NCI-H2196 treated with DMSO at 0.1 percent for 48 hours (cell line): ENCODE measurements around the gene CXCL11.
A peak's percentile ranks its signal among the peaks of the same experiment; 100 is the strongest.
"Not testable (repeated sequence)": the region's sequence is repeated elsewhere in the genome, so short reads cannot be mapped to it uniquely, and the experiment has no call there.

Experiments
- DNase-seq: peaks from one replicate; lab custom pipeline; 2025; ENCODE audit not compliant: unreplicated experiment; lab: John Stamatoyannopoulos, UW

Gene CXCL11

GRCh38 chr4:76003035-76003434 lies 32.8 kb downstream of the CXCL11 start:
- no peak for DNase-seq

GRCh38 chr4:76002176-76002575 lies 33.7 kb downstream of the CXCL11 start:
- no peak for DNase-seq

GRCh38 chr4:76001700-76002099 lies 34.2 kb downstream of the CXCL11 start:
- DNase-seq = no peak

GRCh38 chr4:76000279-76000678 lies 35.6 kb downstream of the CXCL11 start:
- no peak for DNase-seq

GRCh38 chr4:75998525-75999147 lies 37.2 kb downstream of the CXCL11 start:
- not testable (repeated sequence) for DNase-seq

- DNase-seq = no peak
These were observed 37.9 kb downstream of the CXCL11 start for GRCh38 chr4:75997946-75998345.

- no peak for DNase-seq
These were observed 38.8 kb downstream of the CXCL11 start for GRCh38 chr4:75997081-75997480.

- DNase-seq = peak; percentile 9
These were observed 40.1 kb downstream of the CXCL11 start for GRCh38 chr4:75995727-75996126.

- DNase-seq = no peak
These were observed 43.4 kb downstream of the CXCL11 start for GRCh38 chr4:75992462-75992861.

- no peak for DNase-seq
These were observed 45.9 kb downstream of the CXCL11 start for GRCh38 chr4:75989846-75990528.

- no peak for DNase-seq
These were observed 50.8 kb downstream of the CXCL11 start for GRCh38 chr4:75985116-75985515.
